Stimulated activated CD8-positive, alpha-beta memory T cell treated with anti-CD3 and anti-CD28 coated beads, Interleukin-15, amount 100 ng/mL, for 24 hours (primary cell): ENCODE results near the gene KRTAP5-6.
"Not testable (repeated sequence)": the region's sequence is repeated elsewhere in the genome, so short reads cannot be mapped to it uniquely, and the experiment has no call there.

Source experiments
- DNase-seq: peaks from one replicate; pipeline ENCODE4 v3.0.0-alpha.2; 2020; ENCODE audit warnings: low read depth

The KRTAP5-6 gene

GRCh38 chr11:1683904-1684572 lies 13.0 kb upstream of the KRTAP5-6 start:
- not testable (repeated sequence) for DNase-seq

DNA sequence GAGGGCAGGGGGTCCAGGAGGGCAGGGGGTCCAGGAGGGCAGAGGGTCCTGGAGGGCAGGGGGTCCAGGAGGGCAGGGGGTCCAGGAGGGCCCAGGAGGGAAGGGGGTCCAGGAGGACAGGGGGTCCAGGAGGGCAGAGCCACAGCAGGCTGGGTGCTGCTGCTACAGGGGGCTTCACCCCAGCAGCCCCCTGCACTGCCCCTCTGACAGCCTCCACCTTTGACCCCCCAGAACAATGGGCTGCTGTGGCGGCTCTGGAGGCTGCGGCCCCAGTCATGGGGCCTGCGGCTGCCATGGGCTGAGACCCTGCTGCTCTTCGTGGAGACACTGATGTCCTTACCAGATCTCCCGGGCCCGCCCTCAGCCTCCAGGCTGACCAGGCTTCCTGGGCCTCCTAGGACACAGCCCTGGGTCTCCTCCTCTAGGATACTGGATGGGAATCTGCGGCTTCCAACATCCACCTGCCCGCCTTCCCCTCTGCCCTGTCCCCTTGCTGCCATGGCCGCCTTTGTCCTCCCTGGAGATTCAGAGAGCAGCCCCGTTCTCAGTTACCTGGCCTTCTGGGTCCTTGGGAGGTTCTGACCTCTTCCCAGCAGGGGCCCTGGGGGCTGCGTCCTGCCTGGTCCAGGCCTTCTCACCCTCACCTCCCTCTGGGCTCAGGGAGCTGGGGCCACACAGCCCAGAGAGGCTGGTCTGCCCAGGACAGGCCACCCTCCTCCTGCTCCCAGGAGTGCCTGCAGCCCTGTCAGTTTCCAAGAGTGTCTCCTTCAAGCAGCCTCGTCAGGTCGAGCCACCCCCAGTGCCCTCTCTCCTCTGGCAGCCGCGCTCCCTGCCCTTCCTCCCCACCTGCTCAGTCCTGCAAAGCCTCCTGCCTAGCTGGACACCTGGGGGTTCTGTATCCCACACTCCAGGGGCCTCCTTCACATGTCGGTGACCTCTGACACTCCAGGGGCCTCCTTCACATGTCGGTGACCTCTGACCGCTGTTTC lies 11.8 kb upstream of the KRTAP5-6 start:
- DNase-seq, result not testable (repeated sequence)

- DNase-seq, result not testable (repeated sequence)
Observed at GRCh38 chr11:1686220-1686619, 10.8 kb upstream of the KRTAP5-6 start.

DNA sequence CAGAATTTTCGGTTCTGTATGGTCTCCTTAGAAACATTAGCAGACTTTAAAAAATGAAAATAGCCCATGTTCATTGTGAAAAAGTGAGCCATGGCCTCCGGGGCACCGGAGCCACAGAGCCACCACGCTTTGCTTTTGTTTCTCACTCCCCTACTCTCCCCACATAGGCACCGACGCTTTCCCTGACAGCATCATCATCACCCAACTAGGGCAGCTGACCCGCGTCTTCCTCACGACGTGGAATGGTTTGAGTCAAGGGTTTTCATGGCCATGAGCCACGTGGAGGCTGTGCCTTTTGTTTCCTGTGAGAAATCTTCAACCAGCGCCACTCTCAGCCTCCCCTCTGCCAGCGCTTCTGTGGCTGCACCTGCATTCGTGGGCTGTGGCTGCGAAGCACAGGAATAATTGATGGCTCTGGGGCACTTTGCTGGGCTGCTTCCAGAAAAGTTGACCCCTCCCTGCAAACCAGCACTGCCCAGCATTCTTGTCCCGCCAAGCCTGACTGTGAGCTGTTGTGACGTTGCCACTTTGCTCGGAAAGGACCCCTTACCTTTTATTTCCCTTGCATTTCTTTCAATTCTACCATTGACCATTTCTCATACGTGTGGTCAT lies 8.6 kb upstream of the KRTAP5-6 start:
- DNase-seq, result not testable (repeated sequence)

DNA sequence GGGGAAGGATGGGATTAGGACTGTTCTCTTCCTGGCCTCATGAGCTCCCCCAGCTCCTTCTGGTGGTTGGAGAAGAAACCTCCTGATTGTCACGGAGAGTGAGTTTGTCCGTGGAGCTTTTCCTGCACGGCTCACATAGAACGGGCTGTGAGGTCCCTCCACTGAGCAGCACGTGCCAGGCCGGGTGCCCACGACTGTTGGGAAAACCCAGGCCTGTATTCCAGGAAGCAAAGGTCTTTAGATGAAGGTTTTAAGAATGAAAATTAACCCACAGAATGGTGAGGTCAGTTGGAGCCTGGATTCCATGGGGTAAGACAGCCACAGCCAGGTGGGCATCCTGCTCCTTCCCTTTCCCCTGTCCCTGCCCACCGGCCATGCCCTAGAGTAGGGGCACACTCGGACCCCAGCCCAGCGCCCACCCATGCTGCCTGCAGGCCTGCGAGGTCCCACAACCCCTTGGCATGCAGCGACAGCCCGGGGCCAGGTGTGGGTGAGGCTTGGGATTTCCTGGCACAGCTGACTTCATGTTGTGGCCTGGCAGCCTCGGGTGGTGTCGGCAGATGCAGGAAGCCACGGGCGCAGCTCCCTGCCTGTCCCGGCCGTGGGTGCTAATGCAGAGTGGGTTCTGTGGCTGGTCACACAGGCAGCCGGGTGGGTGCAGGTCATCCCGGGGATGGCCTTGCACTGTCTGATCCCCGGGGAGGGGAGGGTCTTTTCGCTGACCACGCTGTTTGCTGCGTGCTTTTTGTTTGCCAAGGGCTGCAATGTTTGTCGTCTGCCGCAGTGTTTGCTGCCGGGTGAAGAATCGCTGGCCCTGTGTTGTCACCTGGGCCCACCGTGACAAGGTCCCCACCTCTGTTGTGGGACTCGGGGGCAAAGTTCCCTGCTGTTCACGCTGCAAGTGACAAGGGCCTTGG lies 7.5 kb upstream of the KRTAP5-6 start:
- DNase-seq, result not testable (repeated sequence)

DNA sequence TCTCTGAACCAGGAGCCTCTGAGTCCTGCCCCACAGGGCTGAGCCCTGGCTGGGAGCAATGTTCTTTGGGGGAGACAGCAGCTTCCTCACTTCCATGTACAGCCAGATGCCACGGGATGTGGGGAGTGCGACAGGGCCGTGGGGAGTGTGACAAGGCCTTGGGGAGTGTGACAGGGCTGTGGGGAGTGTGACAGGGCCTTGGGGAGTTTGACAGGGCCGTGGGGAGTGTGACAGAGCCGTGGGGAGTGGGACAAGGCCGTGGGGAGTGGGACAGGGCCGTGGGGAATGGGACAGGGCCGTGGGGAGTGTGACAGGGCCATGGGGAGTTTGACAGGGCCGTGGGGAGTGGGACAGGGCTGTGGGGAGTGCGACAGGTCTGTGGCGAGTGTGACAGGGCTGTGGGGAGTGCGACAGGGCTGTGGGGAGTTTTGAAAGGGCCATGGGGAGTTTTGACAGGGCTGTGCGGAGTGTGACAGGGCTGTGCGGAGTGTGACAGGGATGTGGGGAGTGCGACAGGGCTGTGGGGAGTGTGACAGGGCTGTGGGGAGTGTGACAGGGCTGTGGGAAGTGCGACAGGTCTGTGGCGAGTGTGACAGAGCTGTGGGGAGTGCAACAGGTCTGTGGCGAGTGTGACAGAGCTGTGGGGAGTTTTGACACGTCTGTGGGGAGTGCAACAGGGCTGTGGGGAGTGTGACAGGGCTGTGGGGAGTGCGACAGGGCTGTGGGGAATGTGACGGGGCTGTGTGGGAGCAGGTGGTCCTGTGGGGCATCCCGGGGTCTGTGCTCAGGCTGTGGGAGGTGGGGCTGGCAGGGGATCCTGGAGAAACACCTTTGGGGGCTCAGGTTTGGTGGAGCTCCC lies 6.6 kb upstream of the KRTAP5-6 start:
- no peak for DNase-seq

- DNase-seq, result no peak
Observed at GRCh38 chr11:1691026-1691877, 5.7 kb upstream of the KRTAP5-6 start.

DNA sequence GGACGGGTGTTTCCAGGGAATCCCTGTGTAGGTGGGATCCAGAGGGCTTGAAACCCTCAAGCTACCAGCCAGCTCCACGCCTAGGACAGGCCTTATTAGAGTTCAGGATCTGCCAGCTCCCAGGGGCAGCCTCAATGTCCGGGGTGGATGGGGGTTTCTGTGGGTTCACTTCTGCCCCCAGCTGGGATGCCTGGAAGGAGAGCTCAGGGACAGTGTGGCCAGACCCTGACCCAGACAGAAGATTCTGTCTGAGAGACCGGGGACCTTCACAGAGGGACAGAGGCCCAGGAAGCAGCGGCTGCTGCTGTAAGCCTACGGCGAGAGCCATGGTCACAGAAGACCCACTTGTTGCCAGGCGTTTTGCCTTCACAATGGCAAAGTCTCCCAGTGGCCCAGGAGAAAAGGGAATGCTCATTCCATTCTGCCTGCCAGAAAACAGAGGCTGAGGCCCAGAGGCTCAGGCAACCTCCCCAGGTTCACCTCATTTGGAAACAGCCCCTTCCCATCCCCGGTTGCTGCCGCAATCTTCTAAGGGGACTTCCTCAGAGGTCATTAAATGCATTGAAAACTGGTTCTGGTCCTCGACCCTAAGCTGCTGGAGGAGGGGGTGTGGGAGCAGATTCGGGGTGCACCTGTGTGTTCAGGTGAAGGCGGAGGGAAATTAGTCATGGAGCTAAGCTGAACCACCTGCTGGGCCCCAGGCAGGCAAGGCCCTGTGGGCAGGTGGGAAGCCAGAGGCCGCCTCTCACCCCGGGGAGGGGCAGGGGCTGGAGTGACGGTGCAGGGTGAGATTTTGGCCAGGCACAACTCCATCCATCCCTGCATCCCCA lies 4.9 kb upstream of the KRTAP5-6 start:
- no peak for DNase-seq

- DNase-seq, result no peak
Observed at GRCh38 chr11:1692708-1693326, 4.2 kb upstream of the KRTAP5-6 start.

DNA sequence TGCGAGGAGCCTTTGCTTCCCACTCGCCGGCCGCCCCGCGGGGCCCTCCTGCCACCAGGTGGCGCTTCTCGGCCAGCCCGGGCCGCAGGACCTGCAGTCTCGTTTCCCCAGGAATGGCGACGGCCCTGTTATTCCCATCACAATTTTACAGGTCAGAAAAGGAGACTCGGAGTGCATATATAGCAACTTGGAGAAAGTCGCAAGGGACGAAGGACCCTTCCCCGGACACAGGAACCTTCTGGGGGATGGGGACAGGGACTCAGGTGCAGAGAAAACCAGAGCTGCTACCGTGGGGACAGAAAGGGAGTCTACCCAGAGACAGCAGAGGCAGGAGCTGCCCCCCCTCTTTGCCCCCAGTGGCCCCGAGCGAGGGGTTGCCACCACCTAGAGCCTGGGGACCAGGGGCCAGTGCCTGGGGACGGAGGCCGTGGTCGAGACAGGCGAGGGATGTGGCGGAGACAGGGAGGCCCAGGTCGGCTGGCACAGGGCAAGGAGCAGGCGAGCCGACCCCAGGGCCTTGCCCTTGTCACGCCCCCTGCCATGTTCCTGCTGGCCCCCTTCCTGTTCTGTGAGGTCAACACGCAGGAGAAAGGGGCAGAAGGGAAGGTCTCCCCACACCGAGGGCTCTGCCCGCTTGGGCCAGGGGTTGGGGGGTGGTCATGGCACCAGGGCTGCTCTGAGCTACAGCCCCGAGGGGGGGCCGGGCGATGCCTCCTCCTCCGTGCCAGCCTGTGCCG lies 3.5 kb upstream of the KRTAP5-6 start:
- peak; percentile 81 for DNase-seq

- DNase-seq, result peak; percentile 85
Observed at GRCh38 chr11:1694064-1694845, 2.7 kb upstream of the KRTAP5-6 start.

GRCh38 chr11:1694846-1695547 lies 2.0 kb upstream of the KRTAP5-6 start:
- DNase-seq, result no peak

GRCh38 chr11:1695548-1696108 lies 1.4 kb upstream of the KRTAP5-6 start:
- DNase-seq, result no peak

DNA sequence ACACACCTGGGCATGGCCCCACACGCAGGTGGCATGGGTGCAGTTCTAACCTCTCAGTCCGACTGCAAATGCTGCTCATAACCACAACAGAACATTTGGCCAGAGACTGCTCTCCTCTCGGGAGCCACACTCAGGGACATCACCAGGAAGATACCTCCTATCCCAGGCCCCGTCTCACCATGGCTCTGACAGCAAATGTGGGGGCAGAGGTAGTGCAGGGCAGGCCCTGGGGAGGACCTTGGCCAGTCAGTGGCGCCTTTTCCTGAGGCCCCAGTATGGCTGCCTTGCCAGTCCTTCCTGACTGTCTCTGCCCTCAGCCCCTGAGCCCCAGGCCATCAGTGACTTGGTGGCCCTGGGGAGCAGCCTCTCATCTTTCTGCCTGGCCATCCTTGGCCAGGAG lies 2.8 kb downstream of the KRTAP5-6 start:
- no peak for DNase-seq

DNA sequence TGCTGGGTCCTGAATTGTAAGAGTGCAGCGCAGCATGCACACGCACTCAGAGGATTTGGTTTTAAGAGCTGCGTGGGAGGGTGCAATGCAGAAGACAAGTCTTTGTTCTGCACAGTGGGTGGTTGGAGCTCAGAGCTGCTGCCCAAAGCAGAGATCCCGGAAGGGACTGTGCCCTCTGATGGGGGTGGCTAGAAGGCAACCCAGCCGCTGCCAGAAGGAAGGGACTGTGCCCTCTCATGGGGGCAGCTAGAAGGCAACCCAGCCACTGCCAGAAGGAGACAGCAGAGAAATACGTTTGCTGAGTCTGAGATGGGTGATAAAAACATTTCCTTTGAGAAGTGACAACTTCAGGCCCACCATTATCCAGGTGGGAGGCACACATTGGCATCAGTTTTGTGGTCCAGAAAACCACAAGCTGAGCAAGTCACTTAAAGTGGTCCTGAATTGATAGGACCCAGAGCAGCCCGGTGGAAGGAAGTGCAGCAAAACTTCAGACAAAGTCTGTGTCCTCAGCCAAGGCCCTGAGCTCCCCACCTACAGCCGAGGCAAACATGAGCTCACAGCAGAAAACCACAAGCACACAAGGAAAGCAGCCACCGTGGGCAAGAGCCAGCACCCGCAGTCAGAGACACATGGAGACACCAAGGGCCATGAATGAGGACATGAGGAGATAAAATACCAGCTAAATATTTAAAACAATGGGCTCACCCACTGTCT lies 4.3 kb downstream of the KRTAP5-6 start:
- DNase-seq, result no peak
